HG03469 (cell line): ENCODE data around the gene PPP1R17.

ENCODE experiments used
- ATAC-seq: cut with Tn5 transposase; IDR thresholded peaks from one replicate; pipeline ENCODE4 v1.9.1; 2021; ENCODE audit warnings: mild to moderate bottlenecking, moderate library complexity, moderate number of reproducible peaks; ENCODE audit not compliant: unreplicated experiment

PPP1R17 gene

GRCh38 chr7:31695859-31696614, 9.0 kb downstream of the PPP1R17 start:
- ATAC-seq: no peak

- no peak for ATAC-seq
Observed at GRCh38 chr7:31699050-31699449, 12.0 kb downstream of the PPP1R17 start.

- no peak for ATAC-seq
Observed at GRCh38 chr7:31702354-31702753, 15.3 kb downstream of the PPP1R17 start.

GRCh38 chr7:31705377-31705776, 18.4 kb downstream of the PPP1R17 start:
- ATAC-seq: no peak

- ATAC-seq: no peak
Observed at GRCh38 chr7:31707089-31707488, 20.1 kb downstream of the PPP1R17 start.

- no peak for ATAC-seq
Observed at GRCh38 chr7:31710171-31710570, 23.2 kb downstream of the PPP1R17 start.

GRCh38 chr7:31716355-31716754, 29.3 kb downstream of the PPP1R17 start:
- ATAC-seq: no peak

GRCh38 chr7:31720366-31720765, 33.4 kb downstream of the PPP1R17 start:
- ATAC-seq: no peak

- ATAC-seq: no peak
Observed at GRCh38 chr7:31724696-31725095, 37.7 kb downstream of the PPP1R17 start.

GRCh38 chr7:31729195-31729804, 42.3 kb downstream of the PPP1R17 start:
- no peak for ATAC-seq

GRCh38 chr7:31734456-31734855, 47.4 kb downstream of the PPP1R17 start:
- ATAC-seq: no peak

GRCh38 chr7:31735991-31736982, 49.3 kb downstream of the PPP1R17 start:
- ATAC-seq: no peak

GRCh38 chr7:31741852-31742251, 54.8 kb downstream of the PPP1R17 start:
- ATAC-seq: no peak

- ATAC-seq: no peak
Observed at GRCh38 chr7:31744294-31744874, 57.4 kb downstream of the PPP1R17 start.

GRCh38 chr7:31747553-31747952, 60.5 kb downstream of the PPP1R17 start:
- no peak for ATAC-seq

GRCh38 chr7:31748084-31748483, 61.1 kb downstream of the PPP1R17 start:
- no peak for ATAC-seq

GRCh38 chr7:31751726-31752125, 64.7 kb downstream of the PPP1R17 start:
- ATAC-seq: no peak
